ENCODE measurements around the gene MINDY2.
A peak's percentile ranks its signal among the peaks of the same experiment; 100 is the strongest.

MINDY2 gene

GRCh38 chr15:58741032-58741431 is 30.1 kb upstream of the MINDY2 start:
- no peak overlapping the region for H3K9ac ChIP-seq (ENCODE audit: low read depth, low read length)
- H3K4me1 ChIP-seq (ENCODE audit: insufficient read depth, low read length): peaks cover 16% of the 10 kb centered on the region; the same call in 1 of the 2 replicates
- H3K27ac ChIP-seq (ENCODE audit: low read length): no peak overlapping the region

GRCh38 chr15:58742022-58742813 is 28.9 kb upstream of the MINDY2 start:
- H3K36me3 ChIP-seq (ENCODE audit: insufficient read depth, low read depth, low read length): no peaks in the 10 kb centered on the region
- H3K9ac ChIP-seq (ENCODE audit: low read depth, low read length): no peak overlapping the region
- H3K4me3 ChIP-seq (ENCODE audit: low read length): no peak overlapping the region
- peaks cover 18% of the 10 kb centered on the region; the same call in 1 of the 2 replicates for H3K4me1 ChIP-seq (ENCODE audit: insufficient read depth, low read length)
- H3K27me3 ChIP-seq (ENCODE audit: insufficient read depth, low read length): no peaks in the 10 kb centered on the region
- H3K9me3 ChIP-seq (ENCODE audit: insufficient read depth, low read depth, low read length): no peaks in the 10 kb centered on the region
- H3K27ac ChIP-seq (ENCODE audit: low read length): no peak overlapping the region

More at GRCh38 chr15:58741032-58741431, 30.1 kb upstream of the MINDY2 start:
- H3K4me3 ChIP-seq (ENCODE audit: low read length): no peak overlapping the region
- H3K36me3 ChIP-seq (ENCODE audit: insufficient read depth, low read depth, low read length): no peaks in the 10 kb centered on the region
- no peaks in the 10 kb centered on the region for H3K27me3 ChIP-seq (ENCODE audit: insufficient read depth, low read length)
- no peaks in the 10 kb centered on the region for H3K9me3 ChIP-seq (ENCODE audit: insufficient read depth, low read depth, low read length)

GRCh38 chr15:58742819-58743502 is 28.1 kb upstream of the MINDY2 start:
- Histone ChIP-seq H3K9ac (ENCODE audit: low read depth, low read length) (no peak overlapping the region), H3K9me3 (ENCODE audit: insufficient read depth, low read depth, low read length) (no peaks in the 10 kb centered on the region), H3K27me3 (ENCODE audit: insufficient read depth, low read length) (no peaks in the 10 kb centered on the region), H3K36me3 (ENCODE audit: insufficient read depth, low read depth, low read length) (no peaks in the 10 kb centered on the region), H3K4me1 (ENCODE audit: insufficient read depth, low read length) (peaks cover 25% of the 10 kb centered on the region; the same call in 1 of the 2 replicates), H3K27ac (ENCODE audit: low read length) (no peak overlapping the region), H3K4me3 (ENCODE audit: low read length) (0 out of 2 replicates have a peak overlapping the region, but pooled peaks have one; percentile 10)

GRCh38 chr15:58746174-58746573 is 24.9 kb upstream of the MINDY2 start:
- no peak overlapping the region for H3K9ac ChIP-seq (ENCODE audit: low read depth, low read length)
- no peaks in the 10 kb centered on the region for H3K36me3 ChIP-seq (ENCODE audit: insufficient read depth, low read depth, low read length)
- H3K9me3 ChIP-seq (ENCODE audit: insufficient read depth, low read depth, low read length): no peaks in the 10 kb centered on the region
- 0 out of 2 replicates have a peak overlapping the region, but pooled peaks have one; percentile 17 for H3K4me3 ChIP-seq (ENCODE audit: low read length)
- no peak overlapping the region for H3K27ac ChIP-seq (ENCODE audit: low read length)
- no peaks in the 10 kb centered on the region for H3K27me3 ChIP-seq (ENCODE audit: insufficient read depth, low read length)
- peaks cover 26% of the 10 kb centered on the region; the same call in 1 of the 2 replicates for H3K4me1 ChIP-seq (ENCODE audit: insufficient read depth, low read length)

- Histone ChIP-seq H3K27me3 (ENCODE audit: insufficient read depth, low read length) (no peaks in the 10 kb centered on the region), H3K27ac (ENCODE audit: low read length) (no peak overlapping the region), H3K36me3 (ENCODE audit: insufficient read depth, low read depth, low read length) (no peaks in the 10 kb centered on the region), H3K4me3 (ENCODE audit: low read length) (peak overlapping the region; percentile 94), H3K4me1 (ENCODE audit: insufficient read depth, low read length) (peaks cover 16% of the 10 kb centered on the region; the same call in 1 of the 2 replicates), H3K9me3 (ENCODE audit: insufficient read depth, low read depth, low read length) (no peaks in the 10 kb centered on the region), H3K9ac (ENCODE audit: low read depth, low read length) (peak overlapping the region; percentile 92; the same call in 1 of the 2 replicates)
These were observed 22.9 kb upstream of the MINDY2 start for GRCh38 chr15:58748040-58748851.

- H3K4me1 ChIP-seq (ENCODE audit: insufficient read depth, low read length): peaks cover 11% of the 10 kb centered on the region; the same call in 1 of the 2 replicates
- H3K36me3 ChIP-seq (ENCODE audit: insufficient read depth, low read depth, low read length): no peaks in the 10 kb centered on the region
- no peaks in the 10 kb centered on the region for H3K9me3 ChIP-seq (ENCODE audit: insufficient read depth, low read depth, low read length)
- peak overlapping the region; percentile 94 for H3K4me3 ChIP-seq (ENCODE audit: low read length)
- peak overlapping the region; percentile 94 for H3K27ac ChIP-seq (ENCODE audit: low read length)
- no peaks in the 10 kb centered on the region for H3K27me3 ChIP-seq (ENCODE audit: insufficient read depth, low read length)
- H3K9ac ChIP-seq (ENCODE audit: low read depth, low read length): peak overlapping the region; percentile 92
These were observed 22.1 kb upstream of the MINDY2 start for GRCh38 chr15:58748852-58749531.

- H3K9me3 ChIP-seq (ENCODE audit: insufficient read depth, low read depth, low read length): no peaks in the 10 kb centered on the region
- no peaks in the 10 kb centered on the region for H3K27me3 ChIP-seq (ENCODE audit: insufficient read depth, low read length)
- peak within 1 kb of the TSS; percentile 94 for H3K4me3 ChIP-seq (ENCODE audit: low read length)
- peak within 1 kb of the TSS; percentile 92 for H3K9ac ChIP-seq (ENCODE audit: low read depth, low read length)
- H3K27ac ChIP-seq (ENCODE audit: low read length): peak within 1 kb of the TSS; percentile 94
- peaks cover 9% of the 10 kb centered on the region; the same call in 1 of the 2 replicates for H3K4me1 ChIP-seq (ENCODE audit: insufficient read depth, low read length)
- no peaks in the 10 kb centered on the region for H3K36me3 ChIP-seq (ENCODE audit: insufficient read depth, low read depth, low read length)
These were observed 21.4 kb upstream of the MINDY2 start, which contains the start of gene ADAM10 for GRCh38 chr15:58749532-58750337. Gene ADAM10 (minus strand): TSS chr15:58749707. CDS start chr15:58749534, 173 bp downstream.

GRCh38 chr15:58752716-58753115 is 18.4 kb upstream of the MINDY2 start:
- Histone ChIP-seq H3K36me3 (ENCODE audit: insufficient read depth, low read depth, low read length) (no peaks in the 10 kb centered on the region), H3K4me1 (ENCODE audit: insufficient read depth, low read length) (peaks cover 3% of the 10 kb centered on the region; the same call in 1 of the 2 replicates), H3K4me3 (ENCODE audit: low read length) (no peak overlapping the region), H3K9me3 (ENCODE audit: insufficient read depth, low read depth, low read length) (no peaks in the 10 kb centered on the region), H3K27ac (ENCODE audit: low read length) (no peak overlapping the region), H3K9ac (ENCODE audit: low read depth, low read length) (no peak overlapping the region), H3K27me3 (ENCODE audit: insufficient read depth, low read length) (no peaks in the 10 kb centered on the region)

- Histone ChIP-seq H3K4me1 (ENCODE audit: insufficient read depth, low read length) (no peaks in the 10 kb centered on the region; the same call in 1 of the 2 replicates), H3K36me3 (ENCODE audit: insufficient read depth, low read depth, low read length) (no peaks in the 10 kb centered on the region), H3K4me3 (ENCODE audit: low read length) (no peak overlapping the region), H3K9me3 (ENCODE audit: insufficient read depth, low read depth, low read length) (no peaks in the 10 kb centered on the region), H3K27me3 (ENCODE audit: insufficient read depth, low read length) (no peaks in the 10 kb centered on the region), H3K9ac (ENCODE audit: low read depth, low read length) (no peak overlapping the region), H3K27ac (ENCODE audit: low read length) (no peak overlapping the region)
These were observed 15.8 kb upstream of the MINDY2 start for GRCh38 chr15:58755350-58755749.

GRCh38 chr15:58755956-58756355 is 15.1 kb upstream of the MINDY2 start:
- no peaks in the 10 kb centered on the region for H3K9me3 ChIP-seq (ENCODE audit: insufficient read depth, low read depth, low read length)
- no peak overlapping the region for H3K4me3 ChIP-seq (ENCODE audit: low read length)
- no peaks in the 10 kb centered on the region for H3K36me3 ChIP-seq (ENCODE audit: insufficient read depth, low read depth, low read length)
- H3K9ac ChIP-seq (ENCODE audit: low read depth, low read length): no peak overlapping the region
- no peak overlapping the region for H3K27ac ChIP-seq (ENCODE audit: low read length)
- H3K4me1 ChIP-seq (ENCODE audit: insufficient read depth, low read length): no peaks in the 10 kb centered on the region
- no peaks in the 10 kb centered on the region for H3K27me3 ChIP-seq (ENCODE audit: insufficient read depth, low read length)
